GM23338 (cell line): ENCODE results near the gene IFNLR1. TPM values are rescaled to one million over a fixed set of nuclear protein-coding genes. Genes with fewer than 3 reads are reported as not detected.
"Not testable (repeated sequence)": the region's sequence is repeated elsewhere in the genome, so short reads cannot be mapped to it uniquely, and the experiment has no call there.

Experiments
- ATAC-seq: fragments of 200-7000 bp; cut with Tn5 transposase; 3 replicates; pipeline ENCODE4 v1.9.1; 2020
- DNase-seq: peaks from one replicate; pipeline ENCODE4 v3.0.0-alpha.2; 2015; ENCODE audit warnings: low spot score
- H2AFZ ChIP-seq: fragments of 200-600 bp; sonication (generic); 2 replicates; pipeline ENCODE4 v1.8.0; 2016; ENCODE audit warnings: antibody characterized with exemption, mild to moderate bottlenecking, moderate library complexity
- H3F3A ChIP-seq: fragments of 200-600 bp; sonication (generic); replicated peaks from 2 replicates; pipeline ENCODE4 v1.8.0; 2017; ENCODE audit warnings: antibody characterized with exemption, mixed run types, low read depth
- H3K27ac ChIP-seq: fragments of 200-600 bp; sonication (generic); 2 replicates; pipeline ENCODE4 v1.6.1; 2016; ENCODE audit warnings: low read depth
- H3K27me3 ChIP-seq: fragments of 200-600 bp; sonication (generic); 2 replicates; pipeline ENCODE4 v1.8.0; 2016; ENCODE audit warnings: mild to moderate bottlenecking, mixed run types, moderate library complexity; ENCODE audit not compliant: insufficient read depth
- H3K36me3 ChIP-seq: fragments of 200-600 bp; sonication (generic); 2 replicates; pipeline ENCODE4 v1.8.0; 2016; ENCODE audit warnings: mild to moderate bottlenecking; ENCODE audit not compliant: insufficient read depth
- H3K4me1 ChIP-seq: fragments of 200-600 bp; sonication (generic); 2 replicates; pipeline ENCODE4 v1.8.0; 2016; ENCODE audit warnings: mild to moderate bottlenecking, moderate library complexity; ENCODE audit not compliant: insufficient read depth
- H3K4me2 ChIP-seq: fragments of 200-600 bp; sonication (generic); 2 replicates; pipeline ENCODE4 v1.7.1; 2017; ENCODE audit warnings: mixed run types
- H3K4me3 ChIP-seq: fragments of 200-600 bp; sonication (generic); 2 replicates; pipeline ENCODE4 v1.6.1; 2016; ENCODE audit warnings: mixed run types
- H3K79me2 ChIP-seq: fragments of 200-600 bp; sonication (generic); replicated peaks from 2 replicates; pipeline ENCODE4 v1.8.0; 2017; ENCODE audit warnings: mild to moderate bottlenecking; ENCODE audit not compliant: insufficient read depth
- H3K9me2 ChIP-seq: fragments of 200-600 bp; sonication (generic); 2 replicates; pipeline ENCODE4 v1.8.0; 2017; ENCODE audit not compliant: insufficient read depth
- H4K20me1 ChIP-seq: fragments of 200-600 bp; sonication (generic); replicated peaks from 2 replicates; pipeline ENCODE4 v1.8.0; 2017; ENCODE audit warnings: mild to moderate bottlenecking; ENCODE audit not compliant: insufficient read depth
- H3K27ac Mint-ChIP-seq: 2 replicates; pipeline ENCODE4 v1.8.0; 2020; ENCODE audit warnings: inconsistent platforms, mild to moderate bottlenecking, moderate library complexity, mixed read lengths
- H3K27me3 Mint-ChIP-seq: 3 replicates; pipeline ENCODE4 v1.8.0; 2022; ENCODE audit warnings: low read depth, mild to moderate bottlenecking, moderate library complexity, mixed read lengths, inconsistent platforms; ENCODE audit not compliant: insufficient read depth, poor library complexity
- H3K36me3 Mint-ChIP-seq: 3 replicates; pipeline ENCODE4 v1.8.0; 2021; ENCODE audit warnings: low read depth, mild to moderate bottlenecking, inconsistent platforms, moderate library complexity, mixed read lengths
- H3K4me1 Mint-ChIP-seq: 3 replicates; pipeline ENCODE4 v1.8.0; 2020; ENCODE audit warnings: mild to moderate bottlenecking, inconsistent platforms, mixed read lengths
- H3K4me3 Mint-ChIP-seq: 3 replicates; pipeline ENCODE4 v1.8.0; 2021; ENCODE audit warnings: moderate library complexity, mild to moderate bottlenecking, inconsistent platforms, mixed read lengths
- H3K9me3 Mint-ChIP-seq: 3 replicates; pipeline ENCODE4 v1.8.0; 2020; ENCODE audit warnings: moderate library complexity, mild to moderate bottlenecking, inconsistent platforms, mixed read lengths
- CREB1 ChIP-seq: fragments of 250-450 bp; sonication (Bioruptor Pico); IDR thresholded peaks from 2 replicates; pipeline ENCODE4 v1.5.0; 2020; ENCODE audit warnings: low read depth, mild to moderate bottlenecking, moderate library complexity
- EZH2 ChIP-seq: fragments of 200-600 bp; sonication (generic); IDR thresholded peaks from one replicate; pipeline ENCODE4 v1.8.0; 2017; ENCODE audit warnings: antibody characterized with exemption, mild to moderate bottlenecking, low read depth; ENCODE audit not compliant: unreplicated experiment
- EZH2phosphoT487 ChIP-seq: fragments of 200-600 bp; sonication (generic); IDR thresholded peaks from one replicate; pipeline ENCODE4 v1.8.1; 2018; ENCODE audit warnings: antibody characterized with exemption; ENCODE audit not compliant: unreplicated experiment
- JUNB ChIP-seq: IDR thresholded peaks from one replicate; pipeline ENCODE4 v1.6.1; 2016; ENCODE audit warnings: antibody characterized with exemption; ENCODE audit not compliant: unreplicated experiment
- POLR2AphosphoS5 ChIP-seq: IDR thresholded peaks from 2 replicates; pipeline ENCODE4 v1.6.1; 2016; ENCODE audit warnings: antibody characterized with exemption, low read depth
- STAT1 ChIP-seq: IDR thresholded peaks from one replicate; pipeline ENCODE4 v1.6.1; 2016; ENCODE audit warnings: antibody characterized with exemption; ENCODE audit not compliant: unreplicated experiment
- ZNF114 ChIP-seq: fragments of 250-450 bp; sonication (Bioruptor Pico); IDR thresholded peaks from 2 replicates; pipeline ENCODE4 v1.5.0; 2020; ENCODE audit warnings: mild to moderate bottlenecking, moderate library complexity
- ZNF331 ChIP-seq: fragments of 250-450 bp; sonication (Bioruptor Pico); IDR thresholded peaks from 2 replicates; pipeline ENCODE4 v1.5.0; 2020; ENCODE audit warnings: low read depth, mild to moderate bottlenecking, moderate library complexity
- polyA plus RNA-seq: library from polyadenylated mRNA; unstranded; fragments of >200 nt; fragmentation: Nextera tagmentation; extraction: Ambion mirVana; gene quantifications from 2 replicates; pipeline ENCODE4 v1.2.1, GENCODE V29; 2016
- total RNA-seq: library from RNA; depleted of rRNA; stranded (reverse); fragments of >200 nt; shearing (Covaris generic); gene quantifications from 2 replicates; pipeline ENCODE4 v1.2.3, GENCODE V29; 2014
- TF ChIP-seq, protein P1 (sequence below): fragments of 250-450 bp; sonication (Bioruptor Pico); IDR thresholded peaks from 2 replicates; pipeline ENCODE4 v1.5.0; 2020; ENCODE audit warnings: mild to moderate bottlenecking, moderate library complexity

Gene IFNLR1
- total and polyA plus RNA-seq, 2 experiments from 2014 or later: 4.2 to 6.2 TPM

DNA sequence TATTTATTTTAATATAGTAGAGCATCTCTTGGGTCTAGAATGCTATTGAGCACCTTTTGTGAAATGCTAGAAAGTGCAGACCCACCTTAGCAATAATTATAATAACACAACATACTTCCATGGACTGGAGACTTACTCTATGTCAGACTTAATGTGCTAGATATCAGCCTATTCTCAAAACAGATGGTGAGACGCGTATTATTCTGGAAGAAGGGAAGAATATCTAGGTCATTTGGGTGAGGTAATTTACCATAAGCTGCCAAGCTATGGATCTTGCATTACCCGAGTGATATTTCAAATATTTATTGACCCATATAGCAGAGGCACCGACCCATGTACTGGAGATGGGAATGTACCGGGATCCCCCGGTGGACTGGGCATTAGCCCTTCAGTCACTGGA is 20.6 kb upstream of the IFNLR1 start:
- no peaks in the 10 kb centered on the region for H3K27me3 Mint-ChIP-seq

DNA sequence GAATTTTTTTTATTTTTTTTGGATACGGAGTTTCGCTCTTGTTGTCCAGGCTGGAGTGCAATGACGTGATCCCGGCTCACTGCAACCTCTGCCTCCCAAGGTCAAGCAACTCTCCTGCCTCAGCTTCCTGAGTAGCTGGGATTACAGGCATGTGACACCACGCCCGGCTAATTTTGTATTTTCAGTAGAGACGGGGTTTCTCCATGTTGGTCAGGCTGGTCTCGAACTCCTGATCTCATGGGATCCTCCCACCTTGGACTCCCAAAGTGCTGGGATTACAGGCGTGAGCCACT is 20.3 kb upstream of the IFNLR1 start:
- H3K79me2 ChIP-seq, H3K4me3 Mint-ChIP-seq, H3K4me1 ChIP-seq, H3K36me3 Mint-ChIP-seq, ATAC-seq, DNase-seq, H3K9me2 ChIP-seq, H3K4me1 Mint-ChIP-seq, H3K27me3 Mint-ChIP-seq, H4K20me1 ChIP-seq, H3K4me3 ChIP-seq, H3K9me3 Mint-ChIP-seq, H3K27me3 ChIP-seq, H2AFZ ChIP-seq, H3F3A ChIP-seq, H3K4me2 ChIP-seq, H3K27ac ChIP-seq, H3K27ac Mint-ChIP-seq, H3K36me3 ChIP-seq: not testable (repeated sequence)

More for the DNA sequence above, 20.6 kb upstream of the IFNLR1 start:
- ATAC-seq: no peak
- peaks cover 9% of the 10 kb centered on the region for H3K4me1 Mint-ChIP-seq
- TF ChIP-seq STAT1: no peak
- no peak for TF ChIP-seq POLR2AphosphoS5
- TF ChIP-seq EZH2phosphoT487: no peak
- no peak for TF ChIP-seq JUNB
- TF ChIP-seq, protein P1, sequence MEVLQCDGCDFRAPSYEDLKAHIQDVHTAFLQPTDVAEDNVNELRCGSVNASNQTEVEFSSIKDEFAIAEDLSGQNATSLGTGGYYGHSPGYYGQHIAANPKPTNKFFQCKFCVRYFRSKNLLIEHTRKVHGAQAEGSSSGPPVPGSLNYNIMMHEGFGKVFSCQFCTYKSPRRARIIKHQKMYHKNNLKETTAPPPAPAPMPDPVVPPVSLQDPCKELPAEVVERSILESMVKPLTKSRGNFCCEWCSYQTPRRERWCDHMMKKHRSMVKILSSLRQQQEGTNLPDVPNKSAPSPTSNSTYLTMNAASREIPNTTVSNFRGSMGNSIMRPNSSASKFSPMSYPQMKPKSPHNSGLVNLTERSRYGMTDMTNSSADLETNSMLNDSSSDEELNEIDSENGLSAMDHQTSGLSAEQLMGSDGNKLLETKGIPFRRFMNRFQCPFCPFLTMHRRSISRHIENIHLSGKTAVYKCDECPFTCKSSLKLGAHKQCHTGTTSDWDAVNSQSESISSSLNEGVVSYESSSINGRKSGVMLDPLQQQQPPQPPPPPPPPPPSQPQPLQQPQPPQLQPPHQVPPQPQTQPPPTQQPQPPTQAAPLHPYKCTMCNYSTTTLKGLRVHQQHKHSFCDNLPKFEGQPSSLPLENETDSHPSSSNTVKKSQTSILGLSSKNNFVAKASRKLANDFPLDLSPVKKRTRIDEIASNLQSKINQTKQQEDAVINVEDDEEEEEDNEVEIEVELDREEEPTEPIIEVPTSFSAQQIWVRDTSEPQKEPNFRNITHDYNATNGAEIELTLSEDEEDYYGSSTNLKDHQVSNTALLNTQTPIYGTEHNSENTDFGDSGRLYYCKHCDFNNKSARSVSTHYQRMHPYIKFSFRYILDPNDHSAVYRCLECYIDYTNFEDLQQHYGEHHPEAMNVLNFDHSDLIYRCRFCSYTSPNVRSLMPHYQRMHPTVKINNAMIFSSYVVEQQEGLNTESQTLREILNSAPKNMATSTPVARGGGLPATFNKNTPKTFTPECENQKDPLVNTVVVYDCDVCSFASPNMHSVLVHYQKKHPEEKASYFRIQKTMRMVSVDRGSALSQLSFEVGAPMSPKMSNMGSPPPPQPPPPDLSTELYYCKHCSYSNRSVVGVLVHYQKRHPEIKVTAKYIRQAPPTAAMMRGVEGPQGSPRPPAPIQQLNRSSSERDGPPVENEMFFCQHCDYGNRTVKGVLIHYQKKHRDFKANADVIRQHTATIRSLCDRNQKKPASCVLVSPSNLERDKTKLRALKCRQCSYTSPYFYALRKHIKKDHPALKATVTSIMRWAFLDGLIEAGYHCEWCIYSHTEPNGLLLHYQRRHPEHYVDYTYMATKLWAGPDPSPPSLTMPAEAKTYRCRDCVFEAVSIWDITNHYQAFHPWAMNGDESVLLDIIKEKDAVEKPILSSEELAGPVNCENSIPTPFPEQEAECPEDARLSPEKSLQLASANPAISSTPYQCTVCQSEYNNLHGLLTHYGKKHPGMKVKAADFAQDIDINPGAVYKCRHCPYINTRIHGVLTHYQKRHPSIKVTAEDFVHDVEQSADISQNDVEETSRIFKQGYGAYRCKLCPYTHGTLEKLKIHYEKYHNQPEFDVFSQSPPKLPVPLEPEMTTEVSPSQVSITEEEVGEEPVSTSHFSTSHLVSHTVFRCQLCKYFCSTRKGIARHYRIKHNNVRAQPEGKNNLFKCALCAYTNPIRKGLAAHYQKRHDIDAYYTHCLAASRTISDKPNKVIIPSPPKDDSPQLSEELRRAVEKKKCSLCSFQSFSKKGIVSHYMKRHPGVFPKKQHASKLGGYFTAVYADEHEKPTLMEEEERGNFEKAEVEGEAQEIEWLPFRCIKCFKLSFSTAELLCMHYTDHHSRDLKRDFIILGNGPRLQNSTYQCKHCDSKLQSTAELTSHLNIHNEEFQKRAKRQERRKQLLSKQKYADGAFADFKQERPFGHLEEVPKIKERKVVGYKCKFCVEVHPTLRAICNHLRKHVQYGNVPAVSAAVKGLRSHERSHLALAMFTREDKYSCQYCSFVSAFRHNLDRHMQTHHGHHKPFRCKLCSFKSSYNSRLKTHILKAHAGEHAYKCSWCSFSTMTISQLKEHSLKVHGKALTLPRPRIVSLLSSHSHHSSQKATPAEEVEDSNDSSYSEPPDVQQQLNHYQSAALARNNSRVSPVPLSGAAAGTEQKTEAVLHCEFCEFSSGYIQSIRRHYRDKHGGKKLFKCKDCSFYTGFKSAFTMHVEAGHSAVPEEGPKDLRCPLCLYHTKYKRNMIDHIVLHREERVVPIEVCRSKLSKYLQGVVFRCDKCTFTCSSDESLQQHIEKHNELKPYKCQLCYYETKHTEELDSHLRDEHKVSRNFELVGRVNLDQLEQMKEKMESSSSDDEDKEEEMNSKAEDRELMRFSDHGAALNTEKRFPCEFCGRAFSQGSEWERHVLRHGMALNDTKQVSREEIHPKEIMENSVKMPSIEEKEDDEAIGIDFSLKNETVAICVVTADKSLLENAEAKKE (CRISPR knock-in tag): no peak
- no peak for TF ChIP-seq ZNF114 (CRISPR knock-in tag)
- TF ChIP-seq EZH2: no peak
- no peak for TF ChIP-seq CREB1 (CRISPR knock-in tag)
- TF ChIP-seq ZNF331 (CRISPR knock-in tag): no peak
- H3K79me2 ChIP-seq: no peaks in the 10 kb centered on the region
- no peak overlapping the region for H3K27ac Mint-ChIP-seq
- H3K9me2 ChIP-seq: no peaks in the 10 kb centered on the region
- no peak overlapping the region for H3K4me2 ChIP-seq
- H3K4me3 Mint-ChIP-seq: no peak overlapping the region
- no peaks in the 10 kb centered on the region for H4K20me1 ChIP-seq
- H3K27ac ChIP-seq: no peak overlapping the region
- H3K4me1 ChIP-seq: no peaks in the 10 kb centered on the region
- H3F3A ChIP-seq: no peaks in the 10 kb centered on the region
- H3K36me3 Mint-ChIP-seq: no peaks in the 10 kb centered on the region
- no peak for DNase-seq
- H3K27me3 ChIP-seq: no peaks in the 10 kb centered on the region
- H3K4me3 ChIP-seq: no peak overlapping the region
- H3K9me3 Mint-ChIP-seq: peaks cover 6% of the 10 kb centered on the region
- no peaks in the 10 kb centered on the region for H3K36me3 ChIP-seq
- no peak overlapping the region for H2AFZ ChIP-seq
